H1 (cell line): ENCODE measurements around the gene SAA1. TPM values are rescaled to one million over a fixed set of nuclear protein-coding genes. Genes with fewer than 3 reads are reported as not detected.

Experiments
- CTCF ChIA-PET: fragments of 300-600 bp; sonication (Branson Sonifier 250); formaldehyde crosslinking; loops from one replicate; lab custom pipeline; 2021; ENCODE audit not compliant: partially characterized antibody; lab: Charles Lee
- POLR2A ChIA-PET: fragments of 300-600 bp; sonication (Branson Sonifier 250); formaldehyde crosslinking; loops from one replicate; lab custom pipeline; 2021; ENCODE audit warnings: inconsistent platforms; ENCODE audit not compliant: partially characterized antibody; lab: Charles Lee
- DNase-seq, 2 experiments: peaks; one replicate each; pipeline versions ENCODE4 v3.0.0 to v3.0.0-alpha.2; 2010 to 2022; ENCODE audit warnings: low spot score in 2 of 2, low read depth in 1 of 2, mixed read lengths in 1 of 2
- FAIRE-seq: peaks from 2 replicates; lab custom pipeline; 2011; peaks lifted over from hg19 to GRCh38; lab: Jason Lieb, UNC
- H2AFZ ChIP-seq: 2 replicates; pipeline ENCODE4 v1.8.1; 2012; ENCODE audit warnings: low read length, inconsistent platforms
- H2AK5ac ChIP-seq: 2 replicates; pipeline ENCODE4 v1.6.1; 2013; ENCODE audit warnings: low read depth, low read length
- H2BK120ac ChIP-seq: replicated peaks from 2 replicates; pipeline ENCODE3; 2013; ENCODE audit warnings: low read depth, low read length, inconsistent platforms
- H2BK12ac ChIP-seq: 2 replicates; pipeline ENCODE4 v1.6.1; 2013; ENCODE audit warnings: low read depth, low read length
- H2BK15ac ChIP-seq: 2 replicates; pipeline ENCODE4 v1.6.1; 2013; ENCODE audit warnings: low read length
- H2BK20ac ChIP-seq: 2 replicates; pipeline ENCODE4 v1.6.1; 2013; ENCODE audit warnings: low read length
- H2BK5ac ChIP-seq: 2 replicates; pipeline ENCODE4 v1.6.1; 2013; ENCODE audit warnings: low read depth, low read length
- H3K14ac ChIP-seq: 2 replicates; pipeline ENCODE4 v1.6.1; 2013; ENCODE audit warnings: inconsistent platforms; ENCODE audit not compliant: insufficient read length
- H3K18ac ChIP-seq: 2 replicates; pipeline ENCODE4 v1.6.1; 2013; ENCODE audit warnings: low read length; ENCODE audit errors: extremely low read depth
- H3K23ac ChIP-seq: 2 replicates; pipeline ENCODE4 v1.6.1; 2013; ENCODE audit warnings: inconsistent platforms; ENCODE audit not compliant: insufficient read length
- H3K23me2 ChIP-seq: 2 replicates; pipeline ENCODE4 v1.6.1; 2013; ENCODE audit warnings: low read depth, low read length
- H3K27ac ChIP-seq: 2 replicates; pipeline ENCODE4 v1.6.1; 2011; ENCODE audit warnings: low read depth, low read length, inconsistent platforms
- H3K27me3 ChIP-seq, 4 experiments: replicated peaks in 1 of 4; 1 replicate in 1 of 4; 2 replicates in 3 of 4; pipeline versions ENCODE4 v1.6.1 to v1.8.1; 2011 to 2013; ENCODE audit warnings: low read length in 3 of 4, mild to moderate bottlenecking in 3 of 4, inconsistent platforms in 2 of 4, mixed read lengths in 2 of 4, moderate library complexity in 1 of 4; ENCODE audit not compliant: control insufficient read depth in 3 of 4, insufficient read depth in 3 of 4; ENCODE audit errors: extremely low read depth in 1 of 4
- H3K36me3 ChIP-seq, 4 experiments: 2 replicates each; pipeline versions ENCODE4 v1.6.1 to v1.8.1; 2011 to 2013; ENCODE audit warnings: mild to moderate bottlenecking in 4 of 4, low read length in 3 of 4, moderate library complexity in 2 of 4, control low read depth in 1 of 4, inconsistent platforms in 1 of 4; ENCODE audit not compliant: insufficient read depth in 4 of 4, control insufficient read depth in 2 of 4
- H3K4ac ChIP-seq: replicated peaks from 2 replicates; pipeline ENCODE3; 2013; ENCODE audit warnings: low read length, low read depth, mixed read lengths, inconsistent platforms; ENCODE audit not compliant: insufficient read length
- H3K4me1 ChIP-seq, 4 experiments: replicated peaks in 1 of 4; 1 replicate in 1 of 4; 2 replicates in 3 of 4; pipeline versions ENCODE4 v1.6.1 to v1.8.1; 2011 to 2013; ENCODE audit warnings: low read length in 3 of 4, inconsistent platforms in 2 of 4, mixed read lengths in 1 of 4; ENCODE audit not compliant: insufficient read depth in 4 of 4, control insufficient read depth in 3 of 4
- H3K4me2 ChIP-seq, 2 experiments: 2 replicates each; pipeline versions ENCODE4 v1.6.1 to v1.8.1; 2011 to 2013; ENCODE audit warnings: low read depth in 2 of 2, low read length in 2 of 2, control low read depth in 1 of 2, inconsistent platforms in 1 of 2, mild to moderate bottlenecking in 1 of 2; ENCODE audit not compliant: insufficient read depth in 1 of 2
- H3K4me3 ChIP-seq, 4 experiments: fragments of 200-600, 300-600 bp in 1 of 4; sonication (generic), shearing (Covaris generic), sonication (Bioruptor Twin) in 1 of 4; 2 replicates each; pipeline versions ENCODE4 v1.5.1 to v1.8.1; 2011 to 2016; ENCODE audit warnings: low read length in 4 of 4, low read depth in 3 of 4, control low read depth in 2 of 4, inconsistent platforms in 2 of 4, mild to moderate bottlenecking in 2 of 4, mixed read lengths in 1 of 4, moderate library complexity in 1 of 4; ENCODE audit not compliant: insufficient read depth in 2 of 4; ENCODE audit errors: extremely low read depth in 1 of 4
- H3K56ac ChIP-seq: replicated peaks from 2 replicates; pipeline ENCODE3; 2013; ENCODE audit warnings: low read depth, mild to moderate bottlenecking, mixed read lengths, low read length, inconsistent platforms; ENCODE audit not compliant: insufficient read length
- H3K79me1 ChIP-seq: 2 replicates; pipeline ENCODE4 v1.6.1; 2013; ENCODE audit warnings: low read depth, low read length, control low read depth
- H3K79me2 ChIP-seq, 2 experiments: 2 replicates each; pipeline versions ENCODE4 v1.6.1 to v1.8.1; 2012 to 2013; ENCODE audit warnings: low read length in 2 of 2, mild to moderate bottlenecking in 2 of 2, inconsistent platforms in 1 of 2; ENCODE audit not compliant: insufficient read depth in 2 of 2, control insufficient read depth in 1 of 2
- H3K9ac ChIP-seq, 4 experiments: replicated peaks in 1 of 4; 1 replicate in 1 of 4; 2 replicates in 3 of 4; pipeline versions ENCODE4 v1.6.1 to v1.8.1; 2011 to 2013; ENCODE audit warnings: low read depth in 3 of 4, low read length in 3 of 4, control low read depth in 2 of 4, mild to moderate bottlenecking in 2 of 4, moderate library complexity in 2 of 4, inconsistent platforms in 1 of 4; ENCODE audit errors: extremely low read depth in 1 of 4
- H3K9me3 ChIP-seq, 2 experiments: 2 replicates each; pipeline versions ENCODE4 v1.6.1 to v1.8.1; 2012 to 2013; ENCODE audit warnings: mild to moderate bottlenecking in 2 of 2, moderate library complexity in 2 of 2, control low read depth in 1 of 2, inconsistent platforms in 1 of 2, low read depth in 1 of 2, low read length in 1 of 2, mixed read lengths in 1 of 2; ENCODE audit not compliant: insufficient read depth in 2 of 2
- H4K20me1 ChIP-seq, 2 experiments: replicated peaks in 1 of 2; 2 replicates each; pipeline versions ENCODE3 to v1.8.1; 2011 to 2013; ENCODE audit warnings: inconsistent platforms in 2 of 2, low read length in 2 of 2, mild to moderate bottlenecking in 1 of 2; ENCODE audit not compliant: insufficient read depth in 2 of 2, control insufficient read depth in 1 of 2
- H4K5ac ChIP-seq: 2 replicates; pipeline ENCODE4 v1.6.1; 2013; ENCODE audit warnings: low read length, low read depth, mixed read lengths, inconsistent platforms; ENCODE audit not compliant: insufficient read length
- H4K8ac ChIP-seq: 2 replicates; pipeline ENCODE4 v1.8.0; 2013; ENCODE audit warnings: mild to moderate bottlenecking, moderate library complexity, low read length, inconsistent platforms; ENCODE audit not compliant: insufficient read depth; ENCODE audit errors: extremely low read depth
- H4K91ac ChIP-seq: replicated peaks from 2 replicates; pipeline ENCODE3; 2013; ENCODE audit warnings: low read length, mixed read lengths, inconsistent platforms; ENCODE audit not compliant: insufficient read length
- ASH2L ChIP-seq: fragments of 200-600, 300-600 bp; sonication (generic); IDR thresholded peaks from one replicate; pipeline ENCODE4 v1.7.1; 2017; ENCODE audit warnings: low read length
- CBX8 ChIP-seq: fragments of 300-800, 300-1000 bp; sonication (generic); IDR thresholded peaks from 2 replicates; pipeline ENCODE4 v1.7.1; 2016; ENCODE audit warnings: low read depth, low read length, borderline replicate concordance
- CEBPB ChIP-seq: IDR thresholded peaks from 2 replicates; pipeline ENCODE4 v1.6.1; 2012; ENCODE audit warnings: low read depth, low read length
- JUND ChIP-seq: IDR thresholded peaks from 2 replicates; pipeline ENCODE4 v1.6.1; 2011; ENCODE audit warnings: mild to moderate bottlenecking, improper control_type of control experiment, low read length
- RNF2 ChIP-seq: fragments of 200-900, 300-1000 bp; sonication (generic); IDR thresholded peaks from 2 replicates; pipeline ENCODE4 v1.7.1; 2016; ENCODE audit warnings: borderline replicate concordance, low read depth, mild to moderate bottlenecking, antibody characterized with exemption, low read length; ENCODE audit not compliant: poor library complexity, severe bottlenecking; ENCODE audit errors: missing control alignments
- TBP ChIP-seq: IDR thresholded peaks from 2 replicates; pipeline ENCODE4 v1.6.1; 2011; ENCODE audit warnings: low read depth, low read length, improper control_type of control experiment
- USF2 ChIP-seq: IDR thresholded peaks from 2 replicates; pipeline ENCODE4 v1.6.1; 2011; ENCODE audit warnings: low read length, improper control_type of control experiment
- WGBS, 2 experiments: shearing (Covaris generic) in 1 of 2; methylation state at CpG; one replicate each; pipeline versions ENCODE4 v1.1.6 to v1.1.7; 2013 to 2015; ENCODE audit warnings: low lambda C conversion rate in 2 of 2, mixed read lengths in 2 of 2, inconsistent platforms in 1 of 2, low coverage in 1 of 2, missing lambda C conversion rate in 1 of 2; ENCODE audit not compliant: insufficient replicate concordance in 2 of 2, insufficient coverage in 1 of 2, insufficient read length in 1 of 2; ENCODE audit errors: extremely low coverage in 1 of 2, missing lambda C conversion rate in 1 of 2; 5-methylcytosine and 5-hydroxymethylcytosine counted together
- polyA plus RNA-seq, 7 experiments: library from polyadenylated mRNA; depleted of rRNA in 3 of 7; stranded (reverse) in 5 of 7; unstranded in 2 of 7; fragments of >200 nt in 5 of 7; fragments of 200-250 nt in 2 of 7; gene quantifications; 1 replicate in 5 of 7; 2 replicates in 1 of 7; 4 replicates in 1 of 7; pipeline versions ENCODE4 v1.2.1 to v1.2.3, GENCODE V29; 2011 to 2013; ENCODE audit warnings: missing spikeins in 2 of 7, mixed read lengths in 2 of 7
- total RNA-seq: library from RNA; stranded (reverse); fragmentation: NEBNext Ultra II Directional; extraction: Animal tissue kit (Norgen Biotek cat#: 25700); gene quantifications from 2 replicates; pipeline ENCODE4 v1.2.1, GENCODE V29; 2021

The SAA1 gene
- total and polyA plus RNA-seq, 2 of the 8 experiments (the other 6 are each of a cell fraction or from before 2014, with no cell fraction given): 0.41 TPM; not detected in 1

- Histone ChIP-seq H3K27me3 (no peaks in the 10 kb centered on the region; a peak in 1 of 7 replicates), H3K9ac (no peak within 1 kb of the TSS), H3K23me2 (no peaks in the 10 kb centered on the region), H3K79me1 (no peaks in the 10 kb centered on the region), H3K23ac (no peak within 1 kb of the TSS), H4K8ac (no peak within 1 kb of the TSS), H2BK5ac (no peak within 1 kb of the TSS), H3K4me2 (no peak within 1 kb of the TSS), H2BK120ac (no peak within 1 kb of the TSS), H3K79me2 (no peaks in the 10 kb centered on the region), H3K9me3 (no peaks in the 10 kb centered on the region), H3K14ac (no peak within 1 kb of the TSS), H2BK12ac (no peak within 1 kb of the TSS), H3K4ac (no peak within 1 kb of the TSS), H4K91ac (no peak within 1 kb of the TSS), H3K56ac (no peak within 1 kb of the TSS), H2BK15ac (no peak within 1 kb of the TSS), H2AK5ac (no peak within 1 kb of the TSS), H4K20me1 (no peaks in the 10 kb centered on the region), H3K4me3 (no peak within 1 kb of the TSS), H2AFZ (no peak within 1 kb of the TSS), H3K4me1 (no peaks in the 10 kb centered on the region), H2BK20ac (no peak within 1 kb of the TSS), H4K5ac (no peak within 1 kb of the TSS), H3K18ac (no peak within 1 kb of the TSS), H3K36me3 (no peaks in the 10 kb centered on the region), H3K27ac (no peak within 1 kb of the TSS)
- 89% methylated on average over 2 of the region's 2 CpGs; no CpG with 5 or more reads in 1 of the 2 experiments for WGBS, 2 experiments
- TF ChIP-seq JUND (no peak), CEBPB (no peak), USF2 (no peak), CBX8 (no peak), ASH2L (no peak), TBP (no peak), RNF2 (no peak)
- ChIA-PET POLR2A (no interaction called here), CTCF (interaction anchor here (0.9 kb wide), 1 partner anchor 13 kb away, joined by 3 read pairs; no protein-coding TSS in a partner anchor)
- FAIRE-seq (no peak), DNase-seq (no peak)
Measured at GRCh38 chr11:18236664-18237356, 29.3 kb upstream of the SAA1 start, which contains the start of gene SAA4. TSS of gene SAA4 (minus strand) at chr11:18236802. CDS start at chr11:18235926, 876 bp downstream.
